Gastroesophageal sphincter (tissue), 3 donors: ENCODE data around the gene CPSF4L.

Experiments used
- EP300 ChIP-seq: sonication (generic); formaldehyde crosslinking; IDR thresholded peaks from one replicate; pipeline ENCODE4 v1.6.1; 2017; ENCODE audit warnings: antibody characterized with exemption, mild to moderate bottlenecking
- POLR2A ChIP-seq, 2 donors: fragments of 450-650 bp; IDR thresholded peaks; one replicate each; pipeline ENCODE4 v1.6.1; 2017; ENCODE audit warnings: antibody characterized with exemption in 2 of 2, mild to moderate bottlenecking in 2 of 2, moderate library complexity in 1 of 2
- TF ChIP-seq, protein P1 (sequence below), 4 experiments: fragments of 200-600 bp in 2 of 4; fragments of 450-650 bp in 2 of 4; sonication (generic) in 1 of 4; IDR thresholded peaks; one replicate each; pipeline ENCODE4 v1.5.1; 2017 to 2019; ENCODE audit warnings: antibody characterized with exemption in 4 of 4, mild to moderate bottlenecking in 2 of 4, moderate library complexity in 2 of 4

DNA sequence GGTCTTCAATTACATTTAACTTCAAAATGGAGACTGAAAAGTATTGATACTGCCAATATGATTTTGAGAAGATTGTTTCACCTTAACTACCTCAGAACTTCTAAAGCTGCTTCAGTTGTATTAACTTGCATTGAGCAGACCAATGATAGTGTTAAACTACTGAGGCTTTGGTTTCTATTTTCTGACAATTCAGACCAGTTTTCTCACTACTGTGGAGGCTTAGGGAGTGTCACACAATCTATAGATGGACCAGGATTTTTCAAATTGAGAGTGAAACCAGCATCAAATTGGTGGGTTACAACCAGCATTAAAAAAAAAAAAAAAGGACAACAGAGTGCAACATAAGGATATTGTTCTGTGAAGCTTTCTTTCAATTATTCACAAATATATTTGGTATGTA is 47.7 kb downstream of the CPSF4L start:
- TF ChIP-seq POLR2A (IDR thresholded peaks at IDR 0.05): no peak
- no peak for TF ChIP-seq EP300
- TF ChIP-seq, protein P1, sequence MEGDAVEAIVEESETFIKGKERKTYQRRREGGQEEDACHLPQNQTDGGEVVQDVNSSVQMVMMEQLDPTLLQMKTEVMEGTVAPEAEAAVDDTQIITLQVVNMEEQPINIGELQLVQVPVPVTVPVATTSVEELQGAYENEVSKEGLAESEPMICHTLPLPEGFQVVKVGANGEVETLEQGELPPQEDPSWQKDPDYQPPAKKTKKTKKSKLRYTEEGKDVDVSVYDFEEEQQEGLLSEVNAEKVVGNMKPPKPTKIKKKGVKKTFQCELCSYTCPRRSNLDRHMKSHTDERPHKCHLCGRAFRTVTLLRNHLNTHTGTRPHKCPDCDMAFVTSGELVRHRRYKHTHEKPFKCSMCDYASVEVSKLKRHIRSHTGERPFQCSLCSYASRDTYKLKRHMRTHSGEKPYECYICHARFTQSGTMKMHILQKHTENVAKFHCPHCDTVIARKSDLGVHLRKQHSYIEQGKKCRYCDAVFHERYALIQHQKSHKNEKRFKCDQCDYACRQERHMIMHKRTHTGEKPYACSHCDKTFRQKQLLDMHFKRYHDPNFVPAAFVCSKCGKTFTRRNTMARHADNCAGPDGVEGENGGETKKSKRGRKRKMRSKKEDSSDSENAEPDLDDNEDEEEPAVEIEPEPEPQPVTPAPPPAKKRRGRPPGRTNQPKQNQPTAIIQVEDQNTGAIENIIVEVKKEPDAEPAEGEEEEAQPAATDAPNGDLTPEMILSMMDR (IDR thresholded peaks at IDR 0.05): no peak
